ENCODE measurements around the gene RNF114.

DNA sequence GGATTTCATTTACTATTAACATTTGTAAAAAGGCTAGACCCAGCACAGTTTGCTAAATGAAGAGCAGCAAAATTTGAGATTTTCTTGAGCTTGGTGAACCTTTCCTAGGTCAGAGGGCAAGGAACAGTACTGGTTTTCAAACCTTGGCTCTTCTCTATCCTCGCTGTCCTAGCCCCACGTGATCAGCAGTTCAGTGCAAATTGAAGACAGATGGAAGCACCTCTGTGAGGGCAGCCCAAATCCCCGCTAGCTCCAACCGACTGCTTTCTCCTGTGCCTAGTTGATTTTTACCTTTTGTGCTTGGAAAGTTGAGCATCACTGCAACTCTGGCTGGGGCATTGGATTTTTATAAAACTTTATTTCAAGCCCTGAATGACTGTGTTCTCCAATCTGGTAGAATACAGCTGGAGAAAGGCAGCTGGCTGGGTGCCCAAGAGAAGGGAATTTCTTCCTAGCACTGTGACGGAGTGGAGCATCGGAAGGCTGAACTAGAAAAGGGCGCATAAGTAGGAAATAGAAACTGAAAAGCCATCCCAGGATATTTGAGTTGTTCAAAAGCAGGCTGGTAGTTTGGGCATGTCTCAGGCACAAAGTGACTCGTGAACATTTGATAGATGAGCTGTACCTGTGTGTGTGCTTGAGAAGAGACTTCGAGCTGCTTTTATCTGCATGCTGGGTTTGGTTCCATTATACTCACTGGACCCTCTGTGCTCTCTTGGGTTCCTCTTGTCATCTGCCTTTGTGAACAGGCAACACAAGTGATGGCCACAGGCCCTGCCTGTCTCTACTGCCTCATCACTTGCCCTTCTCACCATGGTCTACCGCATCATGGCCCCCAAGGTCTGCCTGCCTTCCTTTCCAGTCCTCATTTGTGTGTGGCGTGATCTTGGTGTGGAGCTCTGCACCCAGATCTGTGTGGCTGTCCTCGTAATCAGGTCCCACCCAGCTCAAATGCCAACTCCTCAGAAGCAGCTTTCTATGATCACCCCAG, 2.3 kb downstream of the RNF114 start:
- TF ChIP-seq, protein P1, sequence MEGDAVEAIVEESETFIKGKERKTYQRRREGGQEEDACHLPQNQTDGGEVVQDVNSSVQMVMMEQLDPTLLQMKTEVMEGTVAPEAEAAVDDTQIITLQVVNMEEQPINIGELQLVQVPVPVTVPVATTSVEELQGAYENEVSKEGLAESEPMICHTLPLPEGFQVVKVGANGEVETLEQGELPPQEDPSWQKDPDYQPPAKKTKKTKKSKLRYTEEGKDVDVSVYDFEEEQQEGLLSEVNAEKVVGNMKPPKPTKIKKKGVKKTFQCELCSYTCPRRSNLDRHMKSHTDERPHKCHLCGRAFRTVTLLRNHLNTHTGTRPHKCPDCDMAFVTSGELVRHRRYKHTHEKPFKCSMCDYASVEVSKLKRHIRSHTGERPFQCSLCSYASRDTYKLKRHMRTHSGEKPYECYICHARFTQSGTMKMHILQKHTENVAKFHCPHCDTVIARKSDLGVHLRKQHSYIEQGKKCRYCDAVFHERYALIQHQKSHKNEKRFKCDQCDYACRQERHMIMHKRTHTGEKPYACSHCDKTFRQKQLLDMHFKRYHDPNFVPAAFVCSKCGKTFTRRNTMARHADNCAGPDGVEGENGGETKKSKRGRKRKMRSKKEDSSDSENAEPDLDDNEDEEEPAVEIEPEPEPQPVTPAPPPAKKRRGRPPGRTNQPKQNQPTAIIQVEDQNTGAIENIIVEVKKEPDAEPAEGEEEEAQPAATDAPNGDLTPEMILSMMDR (tag by site-specific recombination; IDR thresholded peaks at IDR 0.05) = no peak
- TF ChIP-seq SP2 (tag by site-specific recombination; IDR thresholded peaks at IDR 0.05) = no peak
- TF ChIP-seq ZNF529 (tag by site-specific recombination; IDR thresholded peaks at IDR 0.05; ENCODE audit: insufficient replicate concordance) = no peak
- TF ChIP-seq, protein P2, sequence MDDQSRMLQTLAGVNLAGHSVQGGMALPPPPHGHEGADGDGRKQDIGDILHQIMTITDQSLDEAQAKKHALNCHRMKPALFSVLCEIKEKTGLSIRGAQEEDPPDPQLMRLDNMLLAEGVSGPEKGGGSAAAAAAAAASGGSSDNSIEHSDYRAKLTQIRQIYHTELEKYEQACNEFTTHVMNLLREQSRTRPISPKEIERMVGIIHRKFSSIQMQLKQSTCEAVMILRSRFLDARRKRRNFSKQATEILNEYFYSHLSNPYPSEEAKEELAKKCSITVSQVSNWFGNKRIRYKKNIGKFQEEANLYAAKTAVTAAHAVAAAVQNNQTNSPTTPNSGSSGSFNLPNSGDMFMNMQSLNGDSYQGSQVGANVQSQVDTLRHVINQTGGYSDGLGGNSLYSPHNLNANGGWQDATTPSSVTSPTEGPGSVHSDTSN (CRISPR knock-in tag; IDR thresholded peaks at IDR 0.05) = no peak
- TF ChIP-seq ZNF121 (tag by site-specific recombination; IDR thresholded peaks at IDR 0.05) = no peak
- no peak for TF ChIP-seq ZNF274 (IDR thresholded peaks at IDR 0.05; ENCODE audit: low read length)
- no peak for TF ChIP-seq ZNF274 (tag by site-specific recombination; IDR thresholded peaks at IDR 0.05; ENCODE audit: borderline replicate concordance)
- no peak for TF ChIP-seq ZNF48 (tag by site-specific recombination; IDR thresholded peaks at IDR 0.05)
- TF ChIP-seq ZNF658 (tag by site-specific recombination; IDR thresholded peaks at IDR 0.05) = no peak
- no peak for TF ChIP-seq ZNF560 (tag by site-specific recombination; IDR thresholded peaks at IDR 0.05; ENCODE audit: borderline replicate concordance)
